ENCODE data around the gene SPTB.

DNA sequence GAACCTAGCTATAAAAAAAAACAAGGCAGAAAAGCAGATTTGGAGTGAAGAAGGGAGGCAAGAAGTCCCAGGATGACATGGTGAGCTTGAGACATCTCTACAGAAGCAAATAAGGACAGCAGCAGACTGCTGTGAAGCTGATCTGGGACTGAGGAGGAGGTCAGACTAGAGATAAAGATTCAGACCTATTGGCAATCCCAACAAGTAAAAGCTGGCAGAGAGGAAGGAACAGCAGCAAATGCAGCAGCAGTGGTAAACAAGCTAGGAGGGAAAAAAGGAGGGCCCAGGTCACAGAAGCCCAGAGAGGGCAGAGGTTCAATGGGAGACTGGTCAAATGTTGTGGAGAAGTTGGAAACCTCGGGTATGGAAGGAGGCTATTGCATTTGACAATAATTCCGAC, 11.3 kb downstream of the SPTB start:
- TF ChIP-seq, protein P1, sequence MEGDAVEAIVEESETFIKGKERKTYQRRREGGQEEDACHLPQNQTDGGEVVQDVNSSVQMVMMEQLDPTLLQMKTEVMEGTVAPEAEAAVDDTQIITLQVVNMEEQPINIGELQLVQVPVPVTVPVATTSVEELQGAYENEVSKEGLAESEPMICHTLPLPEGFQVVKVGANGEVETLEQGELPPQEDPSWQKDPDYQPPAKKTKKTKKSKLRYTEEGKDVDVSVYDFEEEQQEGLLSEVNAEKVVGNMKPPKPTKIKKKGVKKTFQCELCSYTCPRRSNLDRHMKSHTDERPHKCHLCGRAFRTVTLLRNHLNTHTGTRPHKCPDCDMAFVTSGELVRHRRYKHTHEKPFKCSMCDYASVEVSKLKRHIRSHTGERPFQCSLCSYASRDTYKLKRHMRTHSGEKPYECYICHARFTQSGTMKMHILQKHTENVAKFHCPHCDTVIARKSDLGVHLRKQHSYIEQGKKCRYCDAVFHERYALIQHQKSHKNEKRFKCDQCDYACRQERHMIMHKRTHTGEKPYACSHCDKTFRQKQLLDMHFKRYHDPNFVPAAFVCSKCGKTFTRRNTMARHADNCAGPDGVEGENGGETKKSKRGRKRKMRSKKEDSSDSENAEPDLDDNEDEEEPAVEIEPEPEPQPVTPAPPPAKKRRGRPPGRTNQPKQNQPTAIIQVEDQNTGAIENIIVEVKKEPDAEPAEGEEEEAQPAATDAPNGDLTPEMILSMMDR (IDR thresholded peaks at IDR 0.05), result no peak
- TF ChIP-seq TCF7L2 (IDR thresholded peaks at IDR 0.05; ENCODE audit: low read depth, low read length) (no peak), SIN3A (IDR thresholded peaks at IDR 0.05; ENCODE audit: borderline replicate concordance, insufficient read depth, low read depth, low read length) (no peak)
- TF ChIP-seq, protein P2, sequence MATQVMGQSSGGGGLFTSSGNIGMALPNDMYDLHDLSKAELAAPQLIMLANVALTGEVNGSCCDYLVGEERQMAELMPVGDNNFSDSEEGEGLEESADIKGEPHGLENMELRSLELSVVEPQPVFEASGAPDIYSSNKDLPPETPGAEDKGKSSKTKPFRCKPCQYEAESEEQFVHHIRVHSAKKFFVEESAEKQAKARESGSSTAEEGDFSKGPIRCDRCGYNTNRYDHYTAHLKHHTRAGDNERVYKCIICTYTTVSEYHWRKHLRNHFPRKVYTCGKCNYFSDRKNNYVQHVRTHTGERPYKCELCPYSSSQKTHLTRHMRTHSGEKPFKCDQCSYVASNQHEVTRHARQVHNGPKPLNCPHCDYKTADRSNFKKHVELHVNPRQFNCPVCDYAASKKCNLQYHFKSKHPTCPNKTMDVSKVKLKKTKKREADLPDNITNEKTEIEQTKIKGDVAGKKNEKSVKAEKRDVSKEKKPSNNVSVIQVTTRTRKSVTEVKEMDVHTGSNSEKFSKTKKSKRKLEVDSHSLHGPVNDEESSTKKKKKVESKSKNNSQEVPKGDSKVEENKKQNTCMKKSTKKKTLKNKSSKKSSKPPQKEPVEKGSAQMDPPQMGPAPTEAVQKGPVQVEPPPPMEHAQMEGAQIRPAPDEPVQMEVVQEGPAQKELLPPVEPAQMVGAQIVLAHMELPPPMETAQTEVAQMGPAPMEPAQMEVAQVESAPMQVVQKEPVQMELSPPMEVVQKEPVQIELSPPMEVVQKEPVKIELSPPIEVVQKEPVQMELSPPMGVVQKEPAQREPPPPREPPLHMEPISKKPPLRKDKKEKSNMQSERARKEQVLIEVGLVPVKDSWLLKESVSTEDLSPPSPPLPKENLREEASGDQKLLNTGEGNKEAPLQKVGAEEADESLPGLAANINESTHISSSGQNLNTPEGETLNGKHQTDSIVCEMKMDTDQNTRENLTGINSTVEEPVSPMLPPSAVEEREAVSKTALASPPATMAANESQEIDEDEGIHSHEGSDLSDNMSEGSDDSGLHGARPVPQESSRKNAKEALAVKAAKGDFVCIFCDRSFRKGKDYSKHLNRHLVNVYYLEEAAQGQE (IDR thresholded peaks at IDR 0.05; ENCODE audit: insufficient read depth in 1 of 2, low read depth in 2 of 2, low read length in 1 of 2), result no peak
